GM18873 (cell line): Measurements from ENCODE around the gene CPA5.
"Not testable (repeated sequence)": the region's sequence is repeated elsewhere in the genome, so short reads cannot be mapped to it uniquely, and the experiment has no call there.

Experiments
- ATAC-seq: cut with Tn5 transposase; IDR thresholded peaks from one replicate; pipeline ENCODE4 v1.9.1; 2021; ENCODE audit warnings: mild to moderate bottlenecking, moderate library complexity, moderate number of reproducible peaks; ENCODE audit not compliant: unreplicated experiment, low FRiP score

The CPA5 gene

DNA sequence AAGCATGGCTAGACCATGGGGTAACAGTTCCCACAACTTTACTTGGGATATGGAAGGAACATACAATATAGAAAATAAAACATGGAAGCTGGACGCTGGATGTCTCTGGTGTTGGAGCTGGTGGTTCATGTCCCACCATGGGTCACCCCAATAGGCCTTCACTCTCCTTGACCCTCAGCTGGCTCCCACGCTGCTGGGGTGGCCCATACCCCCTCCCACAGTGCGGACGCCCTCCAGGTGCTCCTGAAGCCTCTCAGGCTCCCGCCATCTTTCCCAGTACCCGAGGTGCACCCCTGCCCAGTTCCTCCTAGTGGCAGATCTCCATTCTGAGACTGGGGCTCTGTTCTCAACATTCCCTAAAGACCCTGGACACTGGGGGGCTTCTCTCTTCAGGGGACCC lies 29.9 kb downstream of the CPA5 start:
- no peak for ATAC-seq

DNA sequence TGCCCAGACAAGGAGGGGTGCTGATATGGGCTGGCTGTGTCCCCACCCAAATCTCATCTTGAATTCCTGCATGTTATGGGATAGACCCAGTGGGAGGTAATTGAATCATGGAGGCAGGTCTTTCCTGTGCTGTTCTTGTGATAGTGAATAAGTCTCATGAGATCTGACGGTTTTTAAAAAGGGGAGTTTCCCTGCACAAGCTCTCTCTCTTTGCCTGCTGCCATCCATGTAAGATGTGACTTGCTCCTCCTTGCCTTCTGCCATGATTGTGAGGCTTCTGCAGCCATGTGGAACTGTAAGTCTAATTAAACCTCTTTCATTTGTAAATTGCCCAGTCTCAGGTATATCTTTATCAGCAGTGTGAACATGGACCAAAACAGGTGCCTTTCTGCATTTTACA lies 31.8 kb downstream of the CPA5 start:
- ATAC-seq: not testable (repeated sequence)

GRCh38 chr7:130377178-130377577 lies 32.6 kb downstream of the CPA5 start:
- no peak for ATAC-seq

- ATAC-seq: no peak
These were observed 34.4 kb downstream of the CPA5 start for GRCh38 chr7:130379019-130379418.

DNA sequence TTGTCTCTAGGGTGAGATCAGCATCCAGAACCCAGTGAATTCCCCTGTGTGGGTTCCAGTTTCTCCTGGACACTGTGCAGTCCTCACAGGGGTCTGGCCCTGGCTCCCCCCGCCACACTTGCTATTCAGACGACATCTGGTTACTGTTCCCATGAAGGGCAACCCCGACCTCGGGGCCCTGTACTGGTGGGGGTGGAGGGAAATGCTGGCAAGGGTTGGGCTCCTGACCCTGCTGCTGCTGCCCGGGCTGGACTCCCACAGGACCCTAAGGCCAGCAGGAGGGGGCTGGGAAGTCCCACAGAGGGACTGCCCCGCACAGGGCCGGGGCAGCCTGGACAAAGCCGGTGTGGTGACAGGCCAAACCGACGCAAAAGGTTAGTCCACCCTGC lies 34.9 kb downstream of the CPA5 start:
- no peak for ATAC-seq

- ATAC-seq: no peak
These were observed 35.6 kb downstream of the CPA5 start, which contains the start of gene CPA1 for GRCh38 chr7:130379921-130380860. Gene CPA1, plus strand, starts transcription at chr7:130380494. Its CDS starts 27 bp downstream, at chr7:130380521.

- no peak for ATAC-seq
These were observed 36.3 kb downstream of the CPA5 start for GRCh38 chr7:130380861-130381455.

DNA sequence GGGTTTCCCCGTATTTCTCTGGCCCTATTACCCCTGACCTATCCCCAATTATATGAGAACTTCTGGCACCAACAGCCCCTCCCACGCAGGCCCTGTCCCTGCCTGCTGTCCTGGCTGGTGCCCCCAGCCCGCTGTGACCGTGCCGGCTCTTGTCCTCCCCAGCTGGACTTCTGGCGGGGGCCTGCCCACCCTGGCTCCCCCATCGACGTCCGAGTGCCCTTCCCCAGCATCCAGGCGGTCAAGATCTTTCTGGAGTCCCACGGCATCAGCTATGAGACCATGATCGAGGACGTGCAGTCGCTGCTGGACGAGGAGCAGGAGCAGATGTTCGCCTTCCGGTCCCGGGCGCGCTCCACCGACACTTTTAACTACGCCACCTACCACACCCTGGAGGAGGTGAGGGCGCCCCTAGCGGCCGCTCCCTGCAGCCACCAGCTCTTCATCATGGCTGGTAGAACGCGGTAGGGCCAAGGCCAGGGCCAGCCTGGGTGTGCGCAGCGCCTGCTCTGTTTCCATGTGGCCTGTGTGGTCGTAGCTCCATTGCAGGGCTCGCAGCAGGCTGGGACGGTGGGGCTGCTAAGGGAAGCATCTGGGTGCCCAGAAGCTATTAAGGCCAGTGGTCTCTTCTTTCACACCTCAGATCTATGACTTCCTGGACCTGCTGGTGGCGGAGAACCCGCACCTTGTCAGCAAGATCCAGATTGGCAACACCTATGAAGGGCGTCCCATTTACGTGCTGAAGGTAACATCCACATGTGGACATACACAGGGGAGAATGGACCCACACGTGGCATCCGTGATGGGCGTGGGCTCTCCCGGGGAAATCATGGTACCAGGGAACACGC lies 37.1 kb downstream of the CPA5 start:
- no peak for ATAC-seq

GRCh38 chr7:130383187-130383980 lies 38.8 kb downstream of the CPA5 start:
- ATAC-seq: no peak

GRCh38 chr7:130384371-130384801 lies 39.8 kb downstream of the CPA5 start:
- no peak for ATAC-seq

DNA sequence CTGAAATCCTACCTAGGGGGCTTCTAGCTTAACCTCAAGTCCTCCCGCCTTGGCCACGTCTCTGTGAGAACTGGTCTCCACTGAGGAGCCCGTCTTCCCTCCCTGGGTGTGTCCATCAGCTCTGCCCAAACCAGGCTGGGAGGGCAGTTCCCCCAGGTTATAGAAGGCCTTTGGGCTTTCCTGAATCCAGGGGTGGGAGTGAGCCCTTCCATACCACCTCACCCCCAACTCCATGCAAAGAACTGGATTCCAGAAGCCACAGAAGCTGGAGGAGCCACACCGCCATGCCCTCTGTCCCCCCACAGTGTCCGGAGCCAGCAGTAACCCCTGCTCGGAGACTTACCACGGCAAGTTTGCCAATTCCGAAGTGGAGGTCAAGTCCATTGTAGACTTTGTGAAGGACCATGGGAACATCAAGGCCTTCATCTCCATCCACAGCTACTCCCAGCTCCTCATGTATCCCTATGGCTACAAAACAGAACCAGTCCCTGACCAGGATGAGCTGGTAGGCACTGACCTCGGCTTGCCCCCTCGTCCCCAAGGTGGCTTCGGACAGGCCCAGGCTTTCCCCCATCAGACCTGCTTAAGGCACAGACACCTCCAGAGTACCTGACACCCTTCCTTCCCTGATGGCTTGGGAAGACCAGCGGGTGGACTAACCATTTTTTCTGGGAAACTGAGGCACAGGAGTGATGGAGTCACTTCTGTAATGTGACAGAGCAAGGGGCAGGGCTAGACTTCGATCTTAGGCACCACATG lies 40.4 kb downstream of the CPA5 start:
- ATAC-seq: no peak

GRCh38 chr7:130385600-130386066 lies 41.0 kb downstream of the CPA5 start:
- no peak for ATAC-seq

DNA sequence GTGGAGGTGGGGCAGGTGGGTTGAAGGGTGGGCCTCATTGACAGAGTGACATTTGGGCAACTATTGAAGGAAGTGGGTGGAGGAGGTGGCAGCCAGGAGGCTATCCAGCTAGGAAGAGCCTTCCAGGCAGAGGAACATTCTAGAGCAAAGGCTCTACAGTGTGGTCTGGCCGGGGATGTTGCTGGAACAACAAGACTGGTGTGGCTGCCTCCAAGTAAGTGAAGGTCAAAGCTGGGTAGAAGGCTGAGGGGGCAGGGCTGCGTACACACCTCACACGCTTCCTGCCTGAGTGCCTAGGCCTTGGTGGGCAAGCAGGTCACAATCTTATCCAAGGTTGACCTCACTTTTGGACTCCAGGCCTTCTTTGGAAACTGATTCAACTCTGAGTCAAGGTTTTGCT lies 42.3 kb downstream of the CPA5 start:
- no peak for ATAC-seq

DNA sequence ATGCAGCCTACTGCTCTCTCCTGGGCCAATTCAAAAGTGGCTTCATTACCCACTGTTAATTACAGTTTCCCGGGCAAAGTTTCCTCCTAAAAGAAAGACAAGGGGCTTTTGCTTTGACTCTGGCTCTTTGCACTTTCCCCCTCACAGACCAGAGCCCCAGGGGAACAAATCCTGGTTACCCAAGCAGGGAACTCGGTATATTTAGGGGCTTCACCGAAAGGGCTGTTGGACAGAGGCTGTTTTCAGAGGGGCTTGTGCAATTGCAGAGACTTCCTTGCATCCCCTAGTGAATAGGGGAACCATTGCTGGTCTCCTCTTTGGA lies 42.7 kb downstream of the CPA5 start:
- ATAC-seq: no peak

GRCh38 chr7:130387628-130388403 lies 43.2 kb downstream of the CPA5 start:
- no peak for ATAC-seq

- ATAC-seq: no peak
These were observed 44.1 kb downstream of the CPA5 start for GRCh38 chr7:130388671-130389070.

DNA sequence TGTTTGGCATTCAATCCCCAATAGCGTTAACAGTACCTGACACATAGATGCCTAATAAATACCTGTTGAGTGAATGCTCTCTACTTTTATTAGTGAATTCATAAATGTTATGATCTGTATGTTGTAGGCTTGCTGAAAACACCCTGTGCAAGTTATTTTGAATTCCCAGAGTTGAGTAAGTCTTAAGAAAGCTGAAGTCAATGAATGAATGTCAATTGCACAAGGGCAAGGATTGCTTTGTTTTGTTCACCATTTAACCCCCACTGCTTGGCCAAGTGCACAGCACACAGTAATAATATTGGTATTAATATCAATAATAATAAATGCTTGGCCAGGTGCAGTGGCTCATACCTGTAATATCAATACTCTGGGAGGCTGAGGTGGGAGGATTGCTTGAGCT lies 45.9 kb downstream of the CPA5 start:
- ATAC-seq: no peak

GRCh38 chr7:130393101-130393561 lies 48.5 kb downstream of the CPA5 start:
- ATAC-seq: no peak
